DOHH2 (cell line): ENCODE results near the gene CCDC61.

Experiments used
- H3F3A ChIP-seq: fragments of 200-600 bp; sonication (generic), shearing (Covaris generic); 2 replicates; pipeline ENCODE4 v1.6.0; 2016; ENCODE audit warnings: antibody characterized with exemption, mild to moderate bottlenecking; ENCODE audit not compliant: control insufficient read depth, insufficient read depth
- H3K27ac ChIP-seq: fragments of 200-600 bp; sonication (generic); 2 replicates; pipeline ENCODE4 v1.5.1; 2014; ENCODE audit warnings: low read depth, mild to moderate bottlenecking, low read length, moderate library complexity
- H3K27me3 ChIP-seq: fragments of 200-600 bp; sonication (generic); 2 replicates; pipeline ENCODE4 v1.6.1; 2014; ENCODE audit warnings: mild to moderate bottlenecking, low read length, mixed read lengths; ENCODE audit not compliant: control insufficient read depth
- H3K36me3 ChIP-seq: fragments of 200-600 bp; sonication (generic); 2 replicates; pipeline ENCODE4 v1.6.1; 2014; ENCODE audit warnings: mild to moderate bottlenecking, low read length, moderate library complexity, mixed read lengths; ENCODE audit not compliant: control insufficient read depth
- H3K4me1 ChIP-seq: fragments of 200-600 bp; sonication (generic); 2 replicates; pipeline ENCODE4 v1.6.1; 2014; ENCODE audit warnings: mild to moderate bottlenecking, low read length, mixed read lengths; ENCODE audit not compliant: control insufficient read depth
- H3K4me2 ChIP-seq: fragments of 200-600 bp; sonication (generic); 2 replicates; pipeline ENCODE4 v1.6.0; 2014; ENCODE audit warnings: mild to moderate bottlenecking, low read length, moderate library complexity
- H3K4me3 ChIP-seq: fragments of 200-600 bp; sonication (generic); 2 replicates; pipeline ENCODE4 v1.5.1; 2014; ENCODE audit warnings: mild to moderate bottlenecking, low read length, mixed read lengths
- H3K79me2 ChIP-seq: fragments of 200-600 bp; sonication (generic); 2 replicates; pipeline ENCODE4 v1.6.1; 2014; ENCODE audit warnings: mild to moderate bottlenecking, low read length, mixed read lengths; ENCODE audit not compliant: control insufficient read depth
- H3K9me2 ChIP-seq: fragments of 200-600 bp; sonication (generic); replicated peaks from 2 replicates; pipeline ENCODE4 v1.6.1; 2014; ENCODE audit warnings: mild to moderate bottlenecking, low read length, mixed read lengths; ENCODE audit not compliant: control insufficient read depth
- H3K9me3 ChIP-seq: fragments of 200-600 bp; sonication (generic); 2 replicates; pipeline ENCODE4 v1.6.1; 2014; ENCODE audit warnings: antibody characterized with exemption, low read length, mixed read lengths; ENCODE audit not compliant: control insufficient read depth, insufficient read depth
- H4K20me1 ChIP-seq: fragments of 200-600 bp; sonication (generic); 2 replicates; pipeline ENCODE4 v1.6.0; 2014; ENCODE audit warnings: low read depth, mild to moderate bottlenecking, antibody characterized with exemption, low read length, moderate library complexity; ENCODE audit not compliant: control insufficient read depth, insufficient read depth
- CTCF ChIP-seq: fragments of 200-600 bp; sonication (generic); IDR thresholded peaks from one replicate; pipeline ENCODE4 v1.5.1; 2014; ENCODE audit warnings: antibody characterized with exemption, mild to moderate bottlenecking, low read depth, low read length; ENCODE audit not compliant: poor library complexity, severe bottlenecking
- EZH2phosphoT487 ChIP-seq: fragments of 200-600 bp; sonication (generic); IDR thresholded peaks from 2 replicates; pipeline ENCODE4 v1.6.1; 2017; ENCODE audit warnings: borderline replicate concordance, mild to moderate bottlenecking, antibody characterized with exemption, low read length, moderate library complexity, mixed read lengths

CCDC61 gene, protein sequence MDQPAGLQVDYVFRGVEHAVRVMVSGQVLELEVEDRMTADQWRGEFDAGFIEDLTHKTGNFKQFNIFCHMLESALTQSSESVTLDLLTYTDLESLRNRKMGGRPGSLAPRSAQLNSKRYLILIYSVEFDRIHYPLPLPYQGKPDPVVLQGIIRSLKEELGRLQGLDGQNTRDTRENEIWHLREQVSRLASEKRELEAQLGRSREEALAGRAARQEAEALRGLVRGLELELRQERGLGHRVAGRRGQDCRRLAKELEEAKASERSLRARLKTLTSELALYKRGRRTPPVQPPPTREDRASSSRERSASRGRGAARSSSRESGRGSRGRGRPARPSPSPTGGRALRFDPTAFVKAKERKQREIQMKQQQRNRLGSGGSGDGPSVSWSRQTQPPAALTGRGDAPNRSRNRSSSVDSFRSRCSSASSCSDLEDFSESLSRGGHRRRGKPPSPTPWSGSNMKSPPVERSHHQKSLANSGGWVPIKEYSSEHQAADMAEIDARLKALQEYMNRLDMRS

GRCh38 chr19:45994998-45995714 lies at the start of gene CCDC61:
CCDC61 (plus strand) TSS chr19:45995467; CDS start chr19:46003019, 7,552 bp downstream.
- TF ChIP-seq CTCF (no peak), EZH2phosphoT487 (no peak)
- Histone ChIP-seq H3K9me2 (no peaks in the 10 kb centered on the region), H3K79me2 (peaks cover 15% of the 10 kb centered on the region), H4K20me1 (peaks cover 5% of the 10 kb centered on the region; the same call in 1 of the 2 replicates), H3K27me3 (0 out of 2 replicates have a peak, but pooled peaks cover 4% of the 10 kb centered on the region), H3K36me3 (peaks cover 8% of the 10 kb centered on the region), H3K4me3 (peak within 1 kb of the TSS; percentile 87), H3K9me3 (no peaks in the 10 kb centered on the region), H3K4me1 (peaks cover 10% of the 10 kb centered on the region), H3K27ac (0 out of 2 replicates have a peak within 1 kb of the TSS, but pooled peaks have one; percentile 1), H3F3A (no peaks in the 10 kb centered on the region), H3K4me2 (peak within 1 kb of the TSS; percentile 75)

GRCh38 chr19:45947926-45948325 lies 47.3 kb upstream of the CCDC61 start:
- no peaks in the 10 kb centered on the region for H3K36me3 ChIP-seq
- 0 out of 2 replicates have a peak, but pooled peaks cover 1% of the 10 kb centered on the region for H3K9me3 ChIP-seq
- peaks cover 10% of the 10 kb centered on the region for H3K27me3 ChIP-seq
- H3K79me2 ChIP-seq, result no peaks in the 10 kb centered on the region
- no peak overlapping the region for H3K4me2 ChIP-seq
- H3K9me2 ChIP-seq, result no peaks in the 10 kb centered on the region
- no peaks in the 10 kb centered on the region for H4K20me1 ChIP-seq
- 0 out of 2 replicates have a peak, but pooled peaks cover 3% of the 10 kb centered on the region for H3F3A ChIP-seq
- TF ChIP-seq CTCF (no peak), EZH2phosphoT487 (no peak)
- H3K27ac ChIP-seq, result no peak overlapping the region
- H3K4me1 ChIP-seq, result peaks cover under 1% of the 10 kb centered on the region; the same call in 1 of the 2 replicates
- H3K4me3 ChIP-seq, result no peak overlapping the region

- no peaks in the 10 kb centered on the region for H3K9me2 ChIP-seq
- no peaks in the 10 kb centered on the region for H4K20me1 ChIP-seq
- H3K4me3 ChIP-seq, result no peak overlapping the region
- no peaks in the 10 kb centered on the region for H3K79me2 ChIP-seq
- H3F3A ChIP-seq, result 0 out of 2 replicates have a peak, but pooled peaks cover 3% of the 10 kb centered on the region
- H3K36me3 ChIP-seq, result no peaks in the 10 kb centered on the region
- no peak overlapping the region for H3K27ac ChIP-seq
- peaks cover 7% of the 10 kb centered on the region; the same call in 1 of the 2 replicates for H3K4me1 ChIP-seq
- H3K27me3 ChIP-seq, result peaks cover 6% of the 10 kb centered on the region; the same call in 1 of the 2 replicates
- no peak overlapping the region for H3K4me2 ChIP-seq
- 0 out of 2 replicates have a peak, but pooled peaks cover 7% of the 10 kb centered on the region for H3K9me3 ChIP-seq
- no peak for TF ChIP-seq CTCF
- no peak for TF ChIP-seq EZH2phosphoT487
Observed at GRCh38 chr19:45952341-45952685, 43.0 kb upstream of the CCDC61 start.
